COLO668 (cell line): ENCODE measurements around the gene TRIM46.
"Not testable (repeated sequence)": the region's sequence is repeated elsewhere in the genome, so short reads cannot be mapped to it uniquely, and the experiment has no call there.

Experiments
- DNase-seq: peaks from one replicate; lab custom pipeline; 2025; ENCODE audit not compliant: unreplicated experiment; lab: John Stamatoyannopoulos, UW

TRIM46 gene

DNA sequence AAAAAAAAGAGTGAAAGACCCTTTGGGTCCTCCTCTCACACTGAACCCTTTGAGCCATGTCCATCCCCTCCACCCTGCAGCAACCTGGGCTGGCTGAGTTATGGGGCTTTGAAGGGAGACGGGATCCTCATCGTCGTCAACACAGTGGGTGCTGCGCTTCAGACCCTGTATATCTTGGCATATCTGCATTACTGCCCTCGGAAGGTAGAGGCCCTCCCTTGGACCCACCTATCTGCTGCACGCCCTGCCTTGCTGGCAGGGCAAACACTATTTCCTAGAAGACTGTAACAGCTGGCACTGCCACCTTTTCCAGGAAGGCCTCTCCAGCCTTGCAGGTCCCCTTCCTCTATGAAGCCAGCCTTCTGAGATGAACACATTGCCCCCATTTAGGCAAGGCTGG, 36.9 kb upstream of the TRIM46 start:
- no peak for DNase-seq

DNA sequence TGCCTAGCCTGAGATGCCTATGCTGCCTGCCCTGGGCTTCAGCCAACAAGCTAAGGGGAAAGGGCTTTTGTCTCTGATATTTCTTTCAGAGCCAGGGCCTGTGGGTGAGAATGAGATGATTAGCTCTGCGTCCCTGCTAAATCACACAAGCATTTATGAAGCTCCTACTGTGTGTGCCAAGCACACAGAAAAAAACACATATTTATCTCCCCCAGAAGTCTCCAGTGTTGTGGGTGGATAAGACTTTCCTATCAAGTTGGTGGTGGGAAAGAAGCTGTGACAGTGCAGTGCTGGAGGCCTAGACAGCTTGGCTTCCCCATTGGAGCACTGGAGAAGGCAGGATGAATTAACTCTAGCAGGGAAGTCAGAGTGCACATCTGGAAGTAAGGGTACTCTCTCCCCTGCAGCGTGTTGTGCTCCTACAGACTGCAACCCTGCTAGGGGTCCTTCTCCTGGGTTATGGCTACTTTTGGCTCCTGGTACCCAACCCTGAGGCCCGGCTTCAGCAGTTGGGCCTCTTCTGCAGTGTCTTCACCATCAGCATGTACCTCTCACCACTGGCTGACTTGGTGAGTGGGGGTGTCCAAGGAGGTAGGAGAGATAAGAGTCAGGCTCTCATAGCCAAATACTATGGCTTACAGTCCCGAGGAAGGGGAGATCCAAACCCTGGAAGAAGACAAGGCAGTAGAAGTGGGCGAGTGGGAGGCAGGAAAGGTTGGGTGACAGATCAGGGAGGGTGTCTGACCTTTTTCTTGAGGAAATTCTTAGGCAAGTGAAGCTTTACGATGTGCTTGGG, 36.3 kb upstream of the TRIM46 start:
- DNase-seq = no peak

DNA sequence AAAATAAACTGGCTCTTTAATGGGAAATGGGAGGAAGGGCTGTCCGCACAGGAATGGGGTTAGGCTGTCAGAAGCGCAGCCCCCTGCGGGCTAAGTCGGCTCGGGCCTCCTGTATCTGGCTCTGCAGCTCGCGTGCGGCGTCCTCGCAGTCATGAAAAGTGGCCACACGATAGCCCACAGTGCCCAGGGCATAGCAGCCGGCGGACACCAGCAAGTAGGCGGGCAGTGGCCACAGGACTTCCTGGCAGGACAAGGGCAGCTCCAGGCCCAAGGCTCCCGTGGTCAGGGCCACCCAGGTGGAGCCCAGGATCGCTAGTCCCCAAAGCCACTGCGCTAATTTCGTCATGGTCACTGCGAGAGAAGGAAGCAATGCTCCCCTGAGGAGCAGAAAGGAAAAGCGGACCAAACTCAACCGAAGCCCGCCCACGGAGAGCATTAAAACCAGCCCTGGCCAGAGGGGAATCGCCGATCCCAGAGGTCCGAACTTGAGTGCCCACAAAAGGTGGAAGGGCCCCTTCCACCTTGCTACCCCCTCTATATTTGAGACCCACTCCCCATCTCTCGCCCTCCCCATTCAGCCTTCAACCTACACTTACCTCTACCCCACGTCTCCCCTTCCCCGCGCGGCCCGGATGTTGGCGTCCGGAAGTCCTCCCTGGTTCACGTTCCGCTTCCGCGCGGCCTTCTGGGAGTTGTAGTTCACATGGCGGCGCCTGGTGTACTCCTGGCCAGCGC, 33.6 kb upstream of the TRIM46 start, which contains the start of gene DPM3:
Gene DPM3 (minus strand): TSS at position 637 of the 735 bp plus-strand sequence. CDS start 291 bp downstream, at position 346.
- DNase-seq = peak; percentile 95

DNA sequence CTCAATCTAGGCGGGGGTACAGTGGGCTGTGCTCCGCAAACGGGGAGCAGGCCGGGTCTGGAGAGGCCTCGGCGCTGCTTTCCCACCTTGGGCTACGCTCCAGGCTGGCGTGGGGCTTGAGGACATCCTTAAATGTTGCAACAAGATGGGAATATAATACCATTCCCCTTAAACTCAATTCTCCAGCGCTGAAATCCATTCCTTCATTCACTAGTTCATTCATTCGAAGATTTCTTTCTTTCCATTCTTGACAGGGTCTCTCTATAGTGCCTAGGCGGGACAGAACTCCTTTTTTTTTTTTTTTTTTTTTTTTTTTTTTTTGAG, 33.1 kb upstream of the TRIM46 start:
- no peak for DNase-seq

DNA sequence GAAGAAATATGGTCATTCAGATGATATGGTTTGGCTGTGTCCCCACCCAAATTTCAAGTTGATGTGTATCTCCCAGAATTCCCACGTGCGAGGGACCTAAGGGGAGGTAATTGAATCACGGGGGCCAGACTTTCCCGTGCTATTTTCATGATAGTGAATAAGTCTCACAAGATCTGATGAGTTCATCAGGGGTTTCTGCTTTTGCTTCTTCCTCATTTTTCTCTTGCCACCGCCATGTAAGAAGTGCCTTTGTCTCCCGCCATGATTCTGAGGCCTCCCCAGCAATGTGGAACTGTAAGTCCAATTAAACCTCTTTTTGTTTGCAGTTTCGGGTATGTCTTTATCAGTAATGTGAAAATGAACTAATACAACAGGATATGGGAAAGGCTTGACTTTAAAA, 31.9 kb upstream of the TRIM46 start:
- DNase-seq = no peak

DNA sequence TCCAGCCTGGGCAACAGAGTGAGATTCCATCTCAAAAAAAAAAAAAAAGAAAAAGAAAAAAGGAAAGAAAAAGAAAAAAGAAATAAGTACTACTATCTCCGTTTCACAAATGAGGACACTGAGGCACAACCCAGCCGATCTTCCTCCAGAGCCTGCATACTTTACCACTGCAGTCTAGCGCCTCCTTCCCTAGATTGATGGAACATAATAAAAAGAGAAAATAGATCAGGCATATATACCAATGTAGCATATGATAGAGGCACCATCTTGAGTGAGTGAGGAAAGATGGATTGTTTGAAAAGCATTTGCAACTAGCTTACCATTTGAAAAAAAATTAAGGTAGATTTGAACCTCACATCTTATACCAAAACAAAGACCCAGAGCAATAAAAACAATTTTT, 28.2 kb upstream of the TRIM46 start:
- no peak for DNase-seq

DNA sequence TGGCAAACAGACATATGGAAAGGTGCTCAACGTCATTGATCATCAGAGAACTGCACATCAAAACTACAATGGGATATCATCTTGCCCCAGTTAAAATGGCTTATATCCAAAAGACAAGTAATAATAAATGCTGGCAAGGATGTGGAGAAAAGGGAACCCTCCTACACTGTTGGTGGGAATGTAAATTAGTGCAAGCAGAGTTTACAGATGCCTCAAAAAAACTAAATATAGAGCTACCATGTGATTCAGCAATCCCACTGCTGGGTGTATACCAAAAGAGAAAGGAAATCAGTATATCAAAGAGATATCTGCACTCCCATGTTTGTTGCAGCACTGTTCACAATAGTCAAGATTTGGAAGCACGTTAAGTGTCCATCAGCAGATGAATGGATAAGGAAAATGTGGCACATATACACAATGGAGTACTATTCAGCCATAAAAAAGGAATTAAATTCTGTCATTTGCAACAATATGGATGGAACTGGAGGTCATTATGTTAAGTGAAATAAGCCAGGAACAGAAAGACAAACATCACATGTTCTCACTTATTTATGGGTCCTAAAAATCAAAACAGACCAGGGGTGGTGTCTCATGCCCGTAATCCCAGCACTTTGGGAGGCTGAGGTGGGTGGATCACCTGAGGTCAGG, 17.5 kb upstream of the TRIM46 start:
- not testable (repeated sequence) for DNase-seq

DNA sequence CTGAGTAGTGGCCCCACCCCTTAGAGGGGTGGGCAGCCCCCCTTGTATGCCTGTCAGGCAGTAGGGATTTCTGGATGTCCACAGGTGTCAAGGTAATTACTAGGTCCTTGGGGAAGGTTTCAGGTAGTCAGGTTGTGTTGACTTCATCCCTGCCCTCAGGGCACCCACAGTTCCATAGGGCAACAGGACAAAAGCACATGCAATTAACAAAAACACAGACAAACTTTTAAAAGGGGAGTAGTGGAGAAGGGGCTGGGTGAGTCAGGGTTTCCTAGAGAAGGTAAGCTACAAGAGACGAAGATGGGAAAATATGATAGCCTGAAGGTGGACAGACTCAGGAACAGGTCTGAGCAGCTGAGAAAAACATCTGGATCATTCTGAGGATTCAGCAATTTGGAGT, 14.7 kb upstream of the TRIM46 start:
- no peak for DNase-seq

DNA sequence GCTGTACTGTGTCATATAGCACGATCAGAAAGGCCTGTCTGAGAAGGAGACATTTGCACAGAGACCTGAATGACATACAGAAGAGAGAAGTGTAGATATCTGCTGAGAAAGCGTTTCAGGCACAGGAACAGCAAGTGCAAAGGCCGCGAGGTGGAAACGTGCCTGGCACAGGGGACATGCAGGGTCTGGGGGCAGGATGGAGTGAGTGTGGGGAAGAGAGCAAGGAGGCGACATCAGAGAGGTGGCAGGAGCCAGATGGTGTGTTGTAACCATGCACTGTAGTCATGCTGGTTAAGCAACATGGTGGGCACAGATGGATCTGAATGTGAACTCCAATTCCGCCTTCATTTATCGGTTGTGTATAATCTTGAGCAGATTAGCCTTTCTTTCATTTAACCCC, 13.5 kb upstream of the TRIM46 start:
- no peak for DNase-seq

DNA sequence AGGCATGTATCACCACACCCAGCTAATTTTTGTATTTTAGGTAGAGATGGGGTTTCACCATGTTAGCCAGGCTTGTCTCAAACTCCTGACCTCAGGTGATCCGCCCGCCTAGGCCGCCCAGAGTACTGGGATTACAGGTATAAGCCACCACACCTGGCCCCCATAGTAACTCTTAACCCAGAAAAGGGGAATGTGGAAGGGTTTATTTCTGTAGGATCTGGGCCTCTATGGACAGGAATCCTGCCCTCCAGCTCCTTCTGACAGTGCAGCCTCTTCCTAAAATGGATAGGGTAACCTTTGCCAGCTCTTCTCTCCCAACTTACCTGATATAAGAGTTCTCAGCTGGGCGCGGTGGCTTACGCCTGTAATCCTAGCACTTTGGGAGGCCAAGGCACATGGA, 11.0 kb upstream of the TRIM46 start:
- not testable (repeated sequence) for DNase-seq

DNA sequence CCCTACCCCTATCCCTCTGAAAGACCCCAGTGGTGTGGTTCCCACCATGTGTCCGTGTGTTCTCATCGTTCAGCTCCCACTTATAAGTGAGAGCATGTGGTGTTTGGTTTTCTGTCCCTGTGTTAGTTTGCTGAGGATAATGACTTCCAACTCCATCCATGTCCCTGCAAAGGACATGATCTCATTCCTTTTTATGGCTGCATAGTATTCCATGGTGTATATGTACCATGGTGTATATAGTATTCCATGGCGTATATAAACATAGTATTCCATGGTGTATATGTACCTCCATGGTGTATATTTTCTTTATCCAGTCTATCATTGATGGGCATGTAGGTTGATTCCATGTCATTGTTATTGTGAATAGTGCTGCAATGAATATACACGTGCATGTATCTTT, 9.9 kb upstream of the TRIM46 start:
- not testable (repeated sequence) for DNase-seq

DNA sequence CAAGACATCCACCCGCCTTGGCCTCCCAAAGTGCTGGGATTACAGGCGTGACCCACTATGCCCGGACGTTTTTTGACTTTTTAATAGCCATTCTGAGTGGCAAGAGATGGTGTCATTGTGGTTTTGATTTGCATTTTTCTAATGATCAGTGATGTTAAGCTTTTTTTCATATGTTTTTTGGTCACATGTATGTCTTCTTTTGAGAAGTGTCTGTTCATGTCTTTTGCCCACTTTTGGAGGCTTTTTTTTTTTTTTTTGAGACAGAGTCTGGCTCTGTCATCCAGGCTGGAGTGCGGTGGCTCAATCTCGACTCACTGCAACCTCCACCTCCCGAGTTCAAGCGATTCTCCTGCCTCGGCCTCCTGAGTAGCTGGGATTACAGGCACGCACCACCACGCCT, 9.0 kb upstream of the TRIM46 start:
- not testable (repeated sequence) for DNase-seq

DNA sequence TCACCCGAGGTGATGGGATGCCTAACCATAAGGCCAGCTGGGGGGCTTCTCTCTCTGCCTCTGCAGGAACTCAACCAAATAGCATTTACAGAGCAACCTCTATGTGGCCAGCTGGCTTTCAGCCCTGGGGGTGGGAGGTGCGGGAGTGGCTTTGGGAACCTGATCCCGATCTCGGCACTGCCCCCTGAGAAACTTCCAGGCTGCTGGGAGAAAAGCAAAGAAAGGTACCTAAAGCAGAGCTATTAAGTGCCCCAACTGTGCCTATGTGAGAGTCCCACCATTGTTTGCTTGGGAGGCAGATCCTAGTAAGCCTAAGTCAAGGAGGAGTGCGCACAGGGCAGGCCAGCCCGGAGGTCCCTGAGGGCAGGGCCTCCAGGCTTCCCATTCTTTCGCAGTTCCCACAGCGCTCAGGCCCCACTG, 7.6 kb upstream of the TRIM46 start:
- DNase-seq = no peak

DNA sequence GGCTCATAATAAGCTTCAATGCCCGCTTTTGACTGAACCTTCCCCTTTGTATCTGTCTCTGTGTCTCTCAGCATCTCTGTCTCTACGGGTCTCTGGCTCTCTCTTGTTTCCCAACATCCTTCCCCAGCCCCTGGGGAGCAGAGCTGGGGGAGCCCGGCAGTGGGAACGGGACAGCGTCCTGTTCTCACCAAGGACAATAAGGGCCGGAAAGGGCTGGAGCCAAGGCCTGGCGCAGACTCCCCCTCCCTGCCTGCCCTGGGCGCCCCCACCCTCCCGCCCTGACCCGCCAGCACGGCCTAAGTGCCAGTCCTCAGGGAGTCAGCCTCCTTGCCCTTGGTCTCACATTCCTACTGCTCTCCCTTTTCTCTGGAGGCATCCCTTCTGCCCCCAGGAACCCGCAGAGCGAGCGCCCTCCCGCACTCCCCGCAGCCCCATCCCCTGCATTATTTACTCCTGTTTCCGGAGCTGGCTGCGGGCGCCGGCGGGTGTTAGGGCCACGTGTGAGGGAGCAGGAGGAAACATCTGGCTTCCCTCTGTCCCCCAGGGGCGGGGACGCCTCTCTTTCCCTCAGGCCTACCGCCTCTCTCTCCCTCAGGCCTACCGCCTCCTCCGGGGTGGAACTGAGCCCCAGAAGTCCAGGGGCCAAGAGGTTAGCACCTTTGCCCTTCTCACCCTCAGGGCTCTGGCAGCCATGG, 7.0 kb upstream of the TRIM46 start:
- DNase-seq = peak; percentile 31

DNA sequence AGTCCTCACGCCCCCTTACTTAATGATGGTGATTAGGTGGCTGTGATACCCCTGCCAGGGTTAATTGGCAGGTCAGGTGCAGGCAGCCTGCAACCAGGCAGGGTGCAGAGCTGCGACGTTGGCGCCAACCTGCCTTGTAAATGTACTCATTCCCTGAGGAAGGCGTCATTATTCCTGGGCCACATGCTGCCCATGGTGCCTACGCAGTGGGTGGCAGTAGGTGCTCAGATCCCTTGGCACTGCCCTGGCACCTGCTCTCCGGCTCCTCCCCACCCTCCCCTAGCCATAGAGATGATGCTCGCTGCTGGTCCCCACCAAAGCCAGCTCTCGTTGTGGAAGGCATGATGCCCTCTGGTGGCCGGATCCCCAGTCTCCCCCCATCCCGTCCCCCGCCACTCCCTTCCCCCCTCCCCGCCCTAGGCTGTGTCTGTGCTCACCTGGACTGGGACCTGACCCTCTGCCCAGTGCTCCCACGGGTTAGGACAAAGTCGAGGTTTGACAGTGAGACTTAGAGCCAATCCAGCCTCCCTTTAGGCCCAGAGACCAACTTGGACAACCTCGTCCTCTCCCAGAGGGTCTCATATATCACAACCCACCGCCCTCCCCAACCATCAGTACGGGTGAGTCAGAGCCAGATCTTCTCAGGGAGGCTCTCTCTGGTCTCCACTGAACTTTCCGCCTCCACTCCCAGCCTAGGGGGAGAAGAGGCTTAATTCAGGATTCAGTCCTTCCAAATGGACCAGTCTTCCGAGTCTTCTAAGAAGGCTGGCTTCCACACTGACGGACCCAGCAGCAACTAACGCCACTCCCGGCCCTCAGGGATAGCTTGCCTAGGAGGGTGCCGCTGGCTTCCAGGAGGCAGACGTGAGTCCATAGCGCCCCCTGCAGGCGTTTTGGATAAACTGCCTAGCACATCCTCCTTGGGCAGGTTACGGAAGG, 6.2 kb upstream of the TRIM46 start:
- peak; percentile 92 for DNase-seq

DNA sequence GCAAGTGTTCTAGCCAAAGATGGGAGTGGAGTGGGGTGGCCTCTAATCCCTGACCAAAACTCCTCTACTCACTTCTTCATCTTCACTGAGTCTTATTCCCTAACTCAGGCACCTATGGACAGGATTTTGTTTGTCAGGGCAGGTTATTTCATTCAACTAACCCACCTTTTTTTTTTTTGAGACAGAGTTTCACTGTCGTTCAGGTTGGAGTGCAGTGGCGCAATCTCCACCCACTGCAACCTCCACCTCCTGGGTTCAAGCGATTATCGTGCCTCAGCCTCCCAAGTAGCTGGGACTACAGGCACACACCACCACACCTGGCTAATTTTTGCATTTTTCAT, 5.6 kb upstream of the TRIM46 start:
- DNase-seq = not testable (repeated sequence)

DNA sequence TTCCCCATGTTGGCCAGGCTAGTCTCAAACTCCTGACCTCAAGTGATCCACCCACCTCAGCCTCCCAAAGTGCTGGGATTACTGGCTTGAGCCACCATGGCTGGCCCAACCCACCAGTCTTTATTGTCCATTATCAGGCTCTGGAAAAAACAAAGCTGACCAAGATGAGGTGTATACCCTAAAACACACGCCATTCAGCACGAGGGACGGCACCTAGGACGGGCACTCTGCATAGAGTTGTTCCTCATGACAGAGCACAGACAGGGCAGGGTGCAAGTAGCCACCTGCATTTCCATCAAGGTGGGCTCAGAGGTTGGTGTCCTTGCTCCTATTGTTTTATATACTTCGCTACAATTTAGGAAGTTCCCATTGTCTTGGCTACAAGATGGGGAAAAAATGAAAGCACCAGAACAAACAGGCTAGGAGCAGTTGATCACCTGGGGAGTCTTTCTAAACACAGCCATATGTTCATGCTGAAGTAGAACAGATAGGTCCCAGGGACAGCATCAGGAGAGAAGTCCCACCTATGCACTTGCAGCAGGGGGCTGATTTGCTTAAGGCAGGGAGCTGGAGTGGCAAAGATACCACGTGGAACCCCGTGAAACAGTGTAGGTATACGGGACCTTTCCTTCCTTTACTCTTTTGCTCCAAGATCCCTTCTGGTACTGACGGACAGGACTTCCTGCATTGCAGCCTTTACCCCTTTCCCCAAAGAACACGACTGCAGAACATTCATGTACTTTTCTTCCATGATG, 5.0 kb upstream of the TRIM46 start:
- no peak for DNase-seq

DNA sequence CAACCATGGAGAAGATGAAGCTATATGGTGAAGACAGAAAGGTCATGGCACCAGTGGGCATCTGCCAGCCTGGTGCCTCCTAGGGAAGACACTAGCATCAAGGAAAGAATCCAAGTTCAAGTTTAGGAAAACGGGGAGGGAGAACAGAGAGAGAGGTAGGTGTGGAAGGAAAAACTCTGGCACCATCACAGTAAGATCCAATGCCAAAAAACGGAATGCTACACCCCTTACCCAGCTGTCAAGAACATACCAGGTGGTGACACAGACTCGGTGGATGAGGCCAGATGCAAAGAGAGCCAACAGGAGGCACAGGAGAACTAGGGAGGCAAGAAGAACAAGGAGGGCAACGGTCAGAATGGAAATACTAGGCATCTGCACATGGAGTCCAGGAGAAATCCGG, 4.1 kb upstream of the TRIM46 start:
- DNase-seq = no peak

DNA sequence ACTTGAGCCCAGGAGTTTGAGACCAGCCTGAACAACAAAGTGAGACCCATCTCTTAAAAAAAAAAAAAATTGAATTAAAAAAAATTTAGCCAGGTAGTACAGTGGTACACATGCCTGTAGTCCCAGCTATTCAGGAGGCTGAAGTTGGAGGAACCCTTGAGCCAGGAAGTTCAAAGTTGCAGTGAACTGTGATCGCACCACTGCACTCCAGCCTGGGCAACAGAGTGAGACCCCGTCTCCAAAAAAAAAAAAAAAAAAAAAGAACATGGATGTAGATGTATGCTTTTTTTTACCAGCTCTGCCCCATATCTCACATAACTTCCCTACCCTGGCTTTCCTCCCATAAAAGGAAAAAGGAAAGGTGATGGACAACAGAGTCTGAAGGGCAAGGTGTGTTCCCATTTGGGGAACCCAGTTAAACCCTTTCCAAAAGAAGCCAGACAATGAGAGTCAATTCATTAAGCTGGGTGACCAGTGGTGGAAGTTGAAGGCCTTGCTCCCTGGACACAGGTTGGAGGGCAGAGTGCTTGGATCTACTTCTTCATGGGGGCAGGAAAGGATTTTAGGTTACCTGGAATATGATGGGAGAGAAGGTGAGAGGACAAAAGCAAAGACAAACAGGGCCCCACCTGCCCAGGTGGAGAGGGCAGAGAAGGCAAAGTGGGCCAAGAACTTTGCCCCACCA, 3.4 kb upstream of the TRIM46 start:
- no peak for DNase-seq
